ENCODE data around the gene CDKN2AIP. TPM values are rescaled to one million over a fixed set of nuclear protein-coding genes. Genes with fewer than 3 reads are reported as not detected.
"Not testable (repeated sequence)": the region's sequence is repeated elsewhere in the genome, so short reads cannot be mapped to it uniquely, and the experiment has no call there.

The CDKN2AIP gene
- total and polyA plus RNA-seq, 2 experiments from 2014 or later, result 20.7 to 34.1 TPM

DNA sequence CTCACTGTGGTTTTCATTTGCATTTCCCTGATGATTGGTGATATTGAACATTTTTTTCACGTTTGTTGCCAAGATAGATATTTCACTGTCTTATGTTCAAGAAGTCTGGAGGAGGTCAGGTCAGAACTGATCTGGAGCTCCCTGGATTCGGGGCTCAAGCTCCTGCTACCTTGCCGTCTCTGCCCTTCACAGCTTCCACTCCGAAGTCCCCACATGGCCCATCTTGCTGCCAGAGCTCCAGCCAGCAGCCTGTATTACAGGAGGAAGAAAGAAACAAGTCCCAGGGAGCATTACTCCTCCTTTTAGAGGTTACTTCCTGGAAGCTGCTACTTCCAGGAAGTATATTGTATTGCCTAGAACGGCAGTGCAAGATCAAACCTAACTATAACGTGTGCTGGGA is 17.9 kb upstream of the CDKN2AIP start:
- TF ChIP-seq CTCF (IDR thresholded peaks at IDR 0.05; ENCODE audit: low read depth, low read length), result no peak
- no peak for DNase-seq (ENCODE audit: low read depth in 1 of 2, low spot score in 1 of 2)
- Histone ChIP-seq H3K27me3 (no peaks in the 10 kb centered on the region), H3K36me3 (no peaks in the 10 kb centered on the region), H3K27ac (no peak overlapping the region), H3K4me3 (no peak overlapping the region), H3K9me3 (ENCODE audit: low read depth) (no peaks in the 10 kb centered on the region), H3K4me1 (ENCODE audit: low read depth) (peaks cover 5% of the 10 kb centered on the region)

DNA sequence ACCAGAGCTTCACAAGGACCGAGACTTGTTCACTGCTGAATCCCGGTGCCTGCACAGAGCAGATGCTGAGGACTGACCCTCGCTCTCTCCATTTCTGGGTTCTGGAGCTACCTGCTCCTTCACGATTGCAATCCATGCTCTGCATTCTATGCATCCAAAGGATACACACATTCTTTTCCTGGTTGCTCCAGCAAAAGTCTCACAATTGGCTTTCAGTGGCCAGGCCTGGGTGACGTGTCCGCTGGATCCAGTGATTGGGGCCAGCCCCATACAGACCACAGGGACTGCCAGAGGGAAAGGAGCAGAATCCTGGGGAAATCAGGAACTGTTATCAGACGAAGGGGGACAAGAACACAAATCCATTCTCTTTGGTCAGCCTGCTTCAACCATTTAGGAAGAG is 14.9 kb upstream of the CDKN2AIP start:
- H3K36me3 ChIP-seq, result no peaks in the 10 kb centered on the region
- no peak overlapping the region for H3K27ac ChIP-seq
- no peaks in the 10 kb centered on the region for H3K27me3 ChIP-seq
- H3K9me3 ChIP-seq (ENCODE audit: low read depth), result no peaks in the 10 kb centered on the region
- peaks cover 5% of the 10 kb centered on the region for H3K4me1 ChIP-seq (ENCODE audit: low read depth)
- DNase-seq (ENCODE audit: low read depth in 1 of 2, low spot score in 1 of 2), result no peak
- H3K4me3 ChIP-seq, result no peak overlapping the region
- no peak for TF ChIP-seq CTCF (IDR thresholded peaks at IDR 0.05; ENCODE audit: low read depth, low read length)

DNA sequence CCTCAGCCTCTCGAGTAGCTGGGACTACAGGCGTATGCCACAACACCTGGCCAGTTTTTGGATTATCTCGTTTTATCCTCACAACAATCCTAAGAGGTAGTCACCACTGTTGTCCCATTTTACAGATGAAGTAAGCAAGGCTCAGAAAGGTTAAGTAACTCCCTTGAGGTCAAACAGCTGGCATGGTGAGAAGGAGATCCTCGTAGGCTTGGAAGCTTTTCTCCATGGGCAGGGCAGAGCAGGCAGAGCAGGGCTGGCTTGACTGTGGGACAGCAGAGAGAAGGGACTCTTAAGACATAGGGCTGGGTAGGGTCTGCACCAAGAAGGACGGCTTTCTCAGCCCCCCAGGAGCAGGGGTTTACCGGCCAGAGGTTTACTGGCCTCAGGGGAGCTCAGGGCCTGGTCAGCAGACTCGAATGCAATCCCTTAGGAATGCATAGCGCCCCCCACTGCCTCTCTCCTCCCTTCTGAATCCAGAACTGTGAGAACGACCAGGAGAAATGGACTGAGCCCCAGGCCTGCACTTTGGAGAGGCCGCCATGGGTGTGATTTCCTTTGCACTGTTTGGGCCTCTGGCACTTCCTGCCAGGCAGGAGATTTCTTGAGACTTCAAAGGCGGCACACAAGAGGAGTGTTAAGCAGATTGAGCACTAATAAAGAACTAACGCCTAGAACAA is 14.0 kb upstream of the CDKN2AIP start:
- no peak overlapping the region for H3K4me3 ChIP-seq
- TF ChIP-seq CTCF (IDR thresholded peaks at IDR 0.05; ENCODE audit: low read depth, low read length), result no peak
- H3K36me3 ChIP-seq, result no peaks in the 10 kb centered on the region
- H3K27ac ChIP-seq, result peak overlapping the region; percentile 42
- DNase-seq (ENCODE audit: low read depth in 1 of 2, low spot score in 1 of 2), result peak in 1 of 2 donors; percentile 6
- no peaks in the 10 kb centered on the region for H3K9me3 ChIP-seq (ENCODE audit: low read depth)
- peaks cover 5% of the 10 kb centered on the region for H3K4me1 ChIP-seq (ENCODE audit: low read depth)
- no peaks in the 10 kb centered on the region for H3K27me3 ChIP-seq

DNA sequence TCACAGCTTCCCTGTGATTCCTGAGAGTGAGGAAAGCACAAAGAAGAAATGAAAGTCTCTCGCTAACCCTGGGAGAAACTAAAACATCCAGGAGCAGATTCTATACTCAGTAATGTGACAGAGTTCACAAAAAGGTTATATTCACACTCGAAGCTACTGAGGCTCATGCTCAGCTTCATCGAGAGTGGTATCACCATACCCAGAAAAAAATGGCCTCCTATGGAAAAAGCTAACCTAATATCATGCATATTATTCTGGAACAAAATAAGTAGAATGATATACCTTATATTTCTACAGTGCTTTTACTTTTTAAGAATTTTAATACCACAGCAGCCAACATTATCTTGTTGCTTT is 13.5 kb upstream of the CDKN2AIP start:
- no peak for DNase-seq (ENCODE audit: low read depth in 1 of 2, low spot score in 1 of 2)
- Histone ChIP-seq H3K27me3 (no peaks in the 10 kb centered on the region), H3K36me3 (no peaks in the 10 kb centered on the region), H3K4me1 (ENCODE audit: low read depth) (peaks cover 5% of the 10 kb centered on the region), H3K4me3 (no peak overlapping the region), H3K27ac (peak overlapping the region; percentile 42), H3K9me3 (ENCODE audit: low read depth) (no peaks in the 10 kb centered on the region)
- no peak for TF ChIP-seq CTCF (IDR thresholded peaks at IDR 0.05; ENCODE audit: low read depth, low read length)

DNA sequence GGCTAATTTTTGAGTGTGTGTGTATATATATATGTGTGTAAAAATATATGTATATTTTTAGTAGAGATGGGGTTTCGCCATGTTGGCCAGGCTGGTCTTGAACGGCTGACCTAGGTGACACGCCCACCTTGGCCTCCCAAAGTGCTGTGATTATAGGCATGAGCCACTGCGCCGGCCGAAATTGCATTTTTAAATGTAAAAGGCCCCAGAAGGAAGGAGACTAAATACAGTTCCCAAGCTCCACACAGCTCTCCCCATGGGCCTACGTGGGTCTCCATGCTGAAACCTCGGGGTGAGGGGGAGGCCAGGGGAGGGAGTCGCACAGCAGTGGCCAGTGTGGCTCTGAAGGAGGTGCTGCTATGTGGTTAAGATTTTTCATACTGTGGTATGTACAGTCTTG is 12.8 kb upstream of the CDKN2AIP start:
- no peak for DNase-seq (ENCODE audit: low read depth in 1 of 2, low spot score in 1 of 2)
- Histone ChIP-seq H3K27me3 (no peaks in the 10 kb centered on the region), H3K9me3 (ENCODE audit: low read depth) (no peaks in the 10 kb centered on the region), H3K4me1 (ENCODE audit: low read depth) (peaks cover 5% of the 10 kb centered on the region), H3K36me3 (no peaks in the 10 kb centered on the region), H3K4me3 (no peak overlapping the region), H3K27ac (no peak overlapping the region)
- TF ChIP-seq CTCF (IDR thresholded peaks at IDR 0.05; ENCODE audit: low read depth, low read length), result no peak

GRCh38 chr4:183433183-183433582 is 11.3 kb upstream of the CDKN2AIP start:
- H3K4me3 ChIP-seq; H3K27ac ChIP-seq; H3K4me1 ChIP-seq (ENCODE audit: low read depth); H3K9me3 ChIP-seq (ENCODE audit: low read depth); H3K36me3 ChIP-seq; H3K27me3 ChIP-seq; DNase-seq (ENCODE audit: low read depth in 1 of 2, low spot score in 1 of 2): not testable (repeated sequence)
